ENCODE measurements around the gene ORC4. TPM values are rescaled to one million over a fixed set of nuclear protein-coding genes. Genes with fewer than 3 reads are reported as not detected.
A peak's percentile ranks its signal among the peaks of the same experiment; 100 is the strongest.
"Not testable (repeated sequence)": the region's sequence is repeated elsewhere in the genome, so short reads cannot be mapped to it uniquely, and the experiment has no call there.

Gene ORC4
- total RNA-seq, 1 experiment from 2014 or later = 68.0 TPM

DNA sequence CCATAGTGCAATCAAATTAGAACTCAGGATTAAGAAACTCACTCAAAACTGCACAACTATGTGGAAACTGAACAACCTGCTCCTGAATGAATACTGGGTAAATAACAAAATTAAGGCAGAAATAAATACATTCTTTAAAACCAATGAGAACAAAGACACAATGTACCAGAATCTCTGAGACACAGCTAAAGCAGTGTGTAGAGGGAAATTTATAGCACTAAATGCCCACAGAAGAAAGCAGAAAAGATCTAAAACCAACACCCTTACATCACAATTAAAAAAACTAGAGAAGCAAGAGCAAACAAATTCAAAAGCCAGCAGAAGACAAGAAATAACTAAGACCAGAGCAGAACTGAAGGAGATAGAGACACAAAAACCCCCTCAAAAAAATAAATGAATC, 18.1 kb downstream of the ORC4 start:
- H3K27ac ChIP-seq; H3K9me3 ChIP-seq (replicated peaks); H3K4me3 ChIP-seq; H3K27me3 ChIP-seq (replicated peaks); H3K36me3 ChIP-seq; H3K4me1 ChIP-seq (replicated peaks); DNase-seq (ENCODE audit: low read depth in 1 of 2, low spot score in 2 of 2): not testable (repeated sequence)

DNA sequence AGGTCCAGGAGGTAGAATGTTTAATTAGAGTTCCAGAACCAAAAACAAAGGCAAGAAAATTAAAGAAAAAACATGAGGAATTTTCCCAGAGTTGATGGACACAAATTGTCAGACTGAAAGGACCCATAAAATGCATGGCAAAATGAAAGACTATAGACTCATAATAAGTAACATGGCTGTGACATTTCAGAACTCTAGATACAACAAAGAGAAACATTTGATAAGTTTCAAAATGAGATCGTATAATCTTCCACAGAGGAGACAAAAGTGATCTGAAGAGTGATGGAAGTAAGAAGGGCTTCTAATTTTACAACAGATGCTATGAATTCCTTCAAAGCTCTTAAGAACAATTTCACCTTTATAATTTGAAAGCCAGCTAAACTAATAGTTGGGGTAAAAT, 20.4 kb downstream of the ORC4 start:
- no peaks in the 10 kb centered on the region for H3K27me3 ChIP-seq (replicated peaks)
- H3K4me1 ChIP-seq (replicated peaks) = no peaks in the 10 kb centered on the region
- DNase-seq (ENCODE audit: low read depth in 1 of 2, low spot score in 2 of 2) = no peak
- H3K36me3 ChIP-seq = 0 out of 2 replicates have a peak, but pooled peaks cover 4% of the 10 kb centered on the region
- H3K27ac ChIP-seq = no peak overlapping the region
- no peak overlapping the region for H3K4me3 ChIP-seq
- no peaks in the 10 kb centered on the region for H3K9me3 ChIP-seq (replicated peaks)

GRCh38 chr2:147999126-147999525, 21.4 kb downstream of the ORC4 start:
- no peak overlapping the region for H3K4me3 ChIP-seq
- no peaks in the 10 kb centered on the region for H3K4me1 ChIP-seq (replicated peaks)
- DNase-seq (ENCODE audit: low read depth in 1 of 2, low spot score in 2 of 2) = no peak
- H3K36me3 ChIP-seq = 0 out of 2 replicates have a peak, but pooled peaks cover 4% of the 10 kb centered on the region
- no peak overlapping the region for H3K27ac ChIP-seq
- H3K9me3 ChIP-seq (replicated peaks) = no peaks in the 10 kb centered on the region
- no peaks in the 10 kb centered on the region for H3K27me3 ChIP-seq (replicated peaks)

DNA sequence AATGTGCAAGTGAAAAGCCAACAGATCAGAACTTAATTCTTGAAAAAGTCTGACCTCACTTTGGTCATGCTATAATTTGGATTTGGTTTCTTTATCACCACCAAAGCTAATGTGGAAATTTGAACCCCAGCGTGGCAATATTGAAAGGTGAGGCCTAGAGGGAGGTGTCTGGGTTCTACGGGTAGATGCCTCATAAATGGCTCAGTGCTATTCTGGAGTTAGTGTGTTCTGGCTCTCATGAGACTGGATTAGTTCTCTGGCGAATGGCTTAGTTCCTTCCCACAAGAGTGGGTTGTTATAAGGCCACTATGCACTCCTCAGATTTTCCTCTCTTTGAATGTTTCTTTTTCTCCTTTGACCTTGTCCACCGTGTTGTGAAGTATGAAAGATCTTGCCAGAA, 22.3 kb downstream of the ORC4 start:
- H3K27me3 ChIP-seq (replicated peaks) = no peaks in the 10 kb centered on the region
- no peak for DNase-seq (ENCODE audit: low read depth in 1 of 2, low spot score in 2 of 2)

DNA sequence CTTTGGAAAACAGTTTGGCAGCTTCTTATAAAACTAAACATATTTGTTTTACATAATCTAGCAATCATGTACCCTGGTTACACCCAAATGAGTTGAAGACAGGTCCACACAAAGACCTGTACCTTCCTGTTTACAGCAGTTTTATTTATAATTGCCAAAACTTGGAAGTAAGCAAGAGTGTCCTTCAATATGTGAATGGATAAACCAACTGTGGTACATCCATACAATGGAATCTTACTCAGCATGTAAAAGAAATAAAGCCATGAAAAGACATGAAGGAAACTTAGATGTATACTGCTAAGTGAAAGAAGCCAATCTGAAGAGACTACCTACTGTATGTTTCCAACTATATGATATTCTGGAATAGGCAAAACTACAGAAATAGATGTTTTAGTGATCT, 23.7 kb downstream of the ORC4 start:
- H3K4me1 ChIP-seq (replicated peaks) = no peaks in the 10 kb centered on the region
- H3K27ac ChIP-seq = no peak overlapping the region
- H3K4me3 ChIP-seq = no peak overlapping the region
- H3K27me3 ChIP-seq (replicated peaks) = no peaks in the 10 kb centered on the region
- no peak for DNase-seq (ENCODE audit: low read depth in 1 of 2, low spot score in 2 of 2)
- no peaks in the 10 kb centered on the region for H3K9me3 ChIP-seq (replicated peaks)
- 0 out of 2 replicates have a peak, but pooled peaks cover 4% of the 10 kb centered on the region for H3K36me3 ChIP-seq

More for the DNA sequence above, 22.3 kb downstream of the ORC4 start:
- no peaks in the 10 kb centered on the region for H3K9me3 ChIP-seq (replicated peaks)
- H3K4me1 ChIP-seq (replicated peaks) = no peaks in the 10 kb centered on the region
- no peak overlapping the region for H3K4me3 ChIP-seq
- H3K36me3 ChIP-seq = 0 out of 2 replicates have a peak, but pooled peaks cover 4% of the 10 kb centered on the region
- no peak overlapping the region for H3K27ac ChIP-seq

DNA sequence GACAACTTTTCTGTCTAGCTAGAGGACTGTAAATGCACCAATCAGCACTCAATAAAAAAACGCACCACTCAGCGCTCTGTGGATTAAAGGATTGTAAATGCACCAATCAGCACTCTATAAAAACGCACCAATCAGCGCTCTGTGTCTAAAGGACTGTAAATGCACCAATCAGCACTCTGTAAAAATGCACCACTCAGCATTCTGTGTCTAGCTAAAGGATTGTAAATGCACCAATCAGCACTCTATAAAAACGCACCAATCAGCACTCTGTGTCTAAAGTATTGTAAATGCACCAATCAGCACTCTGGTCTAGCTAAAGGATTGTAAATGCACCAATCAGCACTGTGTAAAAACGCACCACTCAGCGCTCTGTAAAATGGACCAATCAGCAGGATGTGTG, 25.6 kb downstream of the ORC4 start:
- DNase-seq (ENCODE audit: low read depth in 1 of 2, low spot score in 2 of 2); H3K9me3 ChIP-seq (replicated peaks); H3K36me3 ChIP-seq; H3K4me3 ChIP-seq; H3K27ac ChIP-seq; H3K27me3 ChIP-seq (replicated peaks); H3K4me1 ChIP-seq (replicated peaks): not testable (repeated sequence)

DNA sequence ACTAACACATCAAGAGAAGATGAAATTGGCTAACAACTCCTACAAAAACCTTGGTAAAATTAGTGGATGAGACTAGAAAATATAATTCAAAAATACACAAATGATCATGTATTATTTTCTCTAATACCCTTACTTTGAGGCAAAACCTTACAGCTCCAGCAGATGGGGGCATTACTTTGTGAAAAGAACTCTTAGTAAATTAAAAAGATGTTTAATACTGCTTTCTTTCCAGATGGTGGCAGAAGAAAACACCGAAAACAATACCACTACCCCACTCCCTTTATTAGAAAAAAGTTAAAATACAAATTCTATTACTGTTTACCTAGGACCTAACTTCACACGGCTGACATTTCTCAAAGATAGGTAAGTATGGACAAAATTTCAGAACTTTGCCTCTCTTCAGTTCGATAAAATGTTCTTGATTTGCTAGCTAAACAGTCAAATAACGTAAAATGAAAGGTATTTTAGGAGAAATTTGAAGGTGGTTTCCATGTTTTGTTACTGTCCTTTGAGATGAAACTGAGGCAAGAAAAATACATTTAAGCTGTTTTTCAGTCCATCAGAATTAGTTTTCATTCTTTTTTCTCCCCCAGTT, 30.6 kb downstream of the ORC4 start:
- H3K4me1 ChIP-seq (replicated peaks) = no peaks in the 10 kb centered on the region
- DNase-seq (ENCODE audit: low read depth in 1 of 2, low spot score in 2 of 2) = peak in 1 of 2 experiments; percentile 34
- no peak overlapping the region for H3K27ac ChIP-seq
- no peaks in the 10 kb centered on the region for H3K27me3 ChIP-seq (replicated peaks)
- H3K4me3 ChIP-seq = no peak overlapping the region
- H3K36me3 ChIP-seq = no peaks in the 10 kb centered on the region
- H3K9me3 ChIP-seq (replicated peaks) = no peaks in the 10 kb centered on the region

DNA sequence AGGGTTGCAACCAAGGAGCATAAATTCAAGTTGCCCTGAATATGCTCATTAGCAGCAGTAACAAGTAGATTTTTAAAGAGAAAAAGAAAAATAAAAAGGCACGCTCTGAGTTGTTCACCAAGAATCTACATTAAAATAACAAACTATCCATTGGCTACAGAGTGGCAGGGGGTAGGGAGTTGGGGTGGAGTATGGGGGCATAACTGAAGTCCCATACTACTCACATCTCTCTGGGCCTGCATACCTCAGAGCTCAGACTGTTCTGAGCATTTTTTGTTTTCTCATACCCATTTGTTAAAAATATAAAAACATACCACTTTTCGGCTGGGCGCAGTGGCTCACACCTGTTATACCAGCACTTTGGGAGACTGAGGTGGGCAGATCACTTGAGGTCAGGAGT, 31.4 kb downstream of the ORC4 start:
- no peak overlapping the region for H3K4me3 ChIP-seq

DNA sequence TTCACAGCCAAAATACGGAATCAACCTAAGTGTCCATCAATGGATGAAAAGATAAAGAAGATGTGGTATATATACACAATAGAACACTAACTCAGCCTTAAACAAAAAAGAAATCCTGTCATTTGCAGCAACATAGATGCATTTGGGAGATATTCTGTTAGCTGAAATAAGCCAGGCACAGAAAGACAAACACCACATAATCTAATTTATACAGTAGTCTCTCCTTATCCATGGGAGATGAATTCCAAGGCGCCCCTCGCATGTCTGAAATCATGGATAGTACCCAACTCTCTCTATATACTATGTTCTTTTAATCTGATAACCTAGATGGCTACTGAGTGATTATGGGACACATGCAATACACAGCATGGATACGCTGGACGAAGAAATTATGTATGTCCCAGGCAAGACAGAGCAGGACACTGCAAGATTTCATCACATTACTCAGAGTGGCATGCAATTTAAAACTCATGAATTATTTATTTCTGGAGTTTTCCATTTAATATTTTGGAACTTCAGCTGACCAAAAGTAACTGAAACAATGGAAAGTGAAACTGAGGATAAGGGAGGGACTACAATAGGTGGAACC, 39.5 kb downstream of the ORC4 start:
- H3K27me3 ChIP-seq (replicated peaks) = no peaks in the 10 kb centered on the region
- no peak overlapping the region for H3K27ac ChIP-seq
- H3K4me3 ChIP-seq = no peak overlapping the region
- H3K36me3 ChIP-seq = no peaks in the 10 kb centered on the region
- DNase-seq (ENCODE audit: low read depth in 1 of 2, low spot score in 2 of 2) = no peak
- no peaks in the 10 kb centered on the region for H3K4me1 ChIP-seq (replicated peaks)
- no peaks in the 10 kb centered on the region for H3K9me3 ChIP-seq (replicated peaks)

More for the DNA sequence above, 31.4 kb downstream of the ORC4 start:
- Histone ChIP-seq H3K27me3 (replicated peaks) (no peaks in the 10 kb centered on the region), H3K36me3 (no peaks in the 10 kb centered on the region), H3K9me3 (replicated peaks) (no peaks in the 10 kb centered on the region), H3K27ac (no peak overlapping the region), H3K4me1 (replicated peaks) (no peaks in the 10 kb centered on the region)
- no peak for DNase-seq (ENCODE audit: low read depth in 1 of 2, low spot score in 2 of 2)

DNA sequence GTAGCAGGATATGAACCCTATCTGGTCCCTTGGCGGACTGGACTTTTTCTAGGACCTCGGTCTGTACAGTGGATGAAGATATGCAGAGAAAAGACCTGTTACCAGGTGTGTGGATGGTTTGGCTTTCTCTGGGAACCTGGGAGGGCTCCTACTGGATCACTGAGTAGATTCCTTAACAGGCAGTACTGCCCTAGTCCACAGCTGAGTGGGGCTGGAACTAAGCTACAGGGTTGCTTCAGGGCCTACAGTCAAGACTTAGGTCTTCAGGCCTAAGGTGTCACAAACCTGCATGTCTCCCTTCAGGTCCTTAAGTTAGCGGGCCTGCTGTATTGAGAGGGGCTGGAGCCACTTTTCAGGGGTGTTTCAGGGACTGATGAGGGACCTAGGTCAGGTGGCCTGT, 42.9 kb downstream of the ORC4 start:
- H3K27me3 ChIP-seq (replicated peaks) = no peaks in the 10 kb centered on the region
- no peaks in the 10 kb centered on the region for H3K4me1 ChIP-seq (replicated peaks)
- no peak overlapping the region for H3K4me3 ChIP-seq
- H3K27ac ChIP-seq = no peak overlapping the region
- no peaks in the 10 kb centered on the region for H3K9me3 ChIP-seq (replicated peaks)
- H3K36me3 ChIP-seq = no peaks in the 10 kb centered on the region
- no peak for DNase-seq (ENCODE audit: low read depth in 1 of 2, low spot score in 2 of 2)

- no peaks in the 10 kb centered on the region for H3K4me1 ChIP-seq (replicated peaks)
- no peak overlapping the region for H3K4me3 ChIP-seq
- H3K9me3 ChIP-seq (replicated peaks) = no peaks in the 10 kb centered on the region
- no peak overlapping the region for H3K27ac ChIP-seq
- H3K27me3 ChIP-seq (replicated peaks) = no peaks in the 10 kb centered on the region
- H3K36me3 ChIP-seq = no peaks in the 10 kb centered on the region
- DNase-seq (ENCODE audit: low read depth in 1 of 2, low spot score in 2 of 2) = no peak
Observed at GRCh38 chr2:147976102-147976501, 44.4 kb downstream of the ORC4 start.

DNA sequence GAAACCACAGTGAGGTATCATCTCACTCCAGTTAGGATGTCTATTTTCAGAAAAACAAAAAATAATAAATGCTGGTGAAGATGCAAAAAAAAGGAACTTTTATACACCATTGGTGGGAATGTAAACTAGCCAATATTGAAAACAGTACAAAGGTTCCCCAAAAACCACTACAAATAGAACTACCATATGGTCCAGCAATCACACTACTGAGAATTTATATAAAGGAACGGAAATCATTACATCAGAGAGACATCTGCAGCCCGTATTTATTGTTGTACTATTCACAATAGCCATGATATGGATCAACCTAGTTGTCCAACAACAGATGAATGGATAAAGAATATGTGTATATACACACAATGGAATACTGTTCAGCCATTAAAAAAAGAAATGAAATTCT, 52.0 kb downstream of the ORC4 start:
- no peak for DNase-seq (ENCODE audit: low read depth in 1 of 2, low spot score in 2 of 2)
- Histone ChIP-seq H3K27me3 (replicated peaks) (no peaks in the 10 kb centered on the region), H3K4me3 (no peak overlapping the region), H3K9me3 (replicated peaks) (no peaks in the 10 kb centered on the region), H3K27ac (no peak overlapping the region), H3K4me1 (replicated peaks) (no peaks in the 10 kb centered on the region), H3K36me3 (no peaks in the 10 kb centered on the region)

- H3K36me3 ChIP-seq = no peaks in the 10 kb centered on the region; the same call in 1 of the 2 replicates
- no peak for DNase-seq (ENCODE audit: low read depth in 1 of 2, low spot score in 2 of 2)
Observed at GRCh38 chr2:147952118-147952517, 68.4 kb downstream of the ORC4 start.

DNA sequence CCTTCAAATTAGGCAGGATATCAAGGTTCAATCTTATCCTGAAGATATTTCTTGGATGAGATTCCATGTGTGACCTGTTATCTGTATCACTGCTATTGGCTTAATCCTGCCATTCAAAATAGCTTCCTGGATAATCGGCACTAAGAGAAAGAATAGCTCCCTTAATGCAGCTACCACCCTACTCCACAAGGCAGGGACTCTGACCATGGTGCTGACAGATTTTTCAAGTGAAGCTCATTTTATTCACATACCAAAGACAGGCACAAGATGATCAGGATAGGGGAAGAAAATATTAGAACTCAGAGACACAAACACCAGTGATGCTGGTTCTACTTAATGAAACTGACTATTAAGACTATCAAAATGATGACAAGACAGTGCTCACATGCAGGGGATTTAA, 74.9 kb downstream of the ORC4 start:
- Histone ChIP-seq H3K9me3 (replicated peaks) (no peaks in the 10 kb centered on the region), H3K27ac (no peak overlapping the region), H3K4me3 (no peak overlapping the region), H3K36me3 (no peaks in the 10 kb centered on the region), H3K4me1 (replicated peaks) (no peaks in the 10 kb centered on the region), H3K27me3 (replicated peaks) (no peaks in the 10 kb centered on the region)
- no peak for DNase-seq (ENCODE audit: low read depth in 1 of 2, low spot score in 2 of 2)

More at GRCh38 chr2:147952118-147952517, 68.4 kb downstream of the ORC4 start:
- H3K27me3 ChIP-seq (replicated peaks) = no peaks in the 10 kb centered on the region
- H3K9me3 ChIP-seq (replicated peaks) = no peaks in the 10 kb centered on the region
- H3K4me1 ChIP-seq (replicated peaks) = no peaks in the 10 kb centered on the region
- H3K4me3 ChIP-seq = no peak overlapping the region
- no peak overlapping the region for H3K27ac ChIP-seq

- DNase-seq (ENCODE audit: low read depth in 1 of 2, low spot score in 2 of 2) = no peak
- no peak overlapping the region for H3K4me3 ChIP-seq
Observed at GRCh38 chr2:147939313-147939712, 81.2 kb downstream of the ORC4 start.

More at GRCh38 chr2:147939313-147939712, 81.2 kb downstream of the ORC4 start:
- Histone ChIP-seq H3K27ac (no peak overlapping the region), H3K4me1 (replicated peaks) (no peaks in the 10 kb centered on the region), H3K36me3 (peaks cover 11% of the 10 kb centered on the region), H3K27me3 (replicated peaks) (no peaks in the 10 kb centered on the region), H3K9me3 (replicated peaks) (no peaks in the 10 kb centered on the region)
